ENCODE results near the gene SPINK1.
"Not testable (repeated sequence)": the region's sequence is repeated elsewhere in the genome, so short reads cannot be mapped to it uniquely, and the experiment has no call there.

The SPINK1 gene

GRCh38 chr5:147831465-147831864 is at the start of gene SPINK1:
SPINK1 (minus strand) TSS chr5:147831671; CDS start chr5:147831577, 94 bp downstream.
- no peak for FAIRE-seq
- no peak for TF ChIP-seq POLR2A (IDR thresholded peaks at IDR 0.05; ENCODE audit: low read depth, low read length)
- no peak for DNase-seq (ENCODE audit: insufficient read length, low spot score)

- no peak for TF ChIP-seq POLR2A (IDR thresholded peaks at IDR 0.05; ENCODE audit: low read depth, low read length)
- FAIRE-seq: no peak
- no peak for DNase-seq (ENCODE audit: insufficient read length, low spot score)
Observed at GRCh38 chr5:147880487-147880886, 49.0 kb upstream of the SPINK1 start.

GRCh38 chr5:147879784-147880183 is 48.3 kb upstream of the SPINK1 start:
- DNase-seq (ENCODE audit: insufficient read length, low spot score) (no peak), FAIRE-seq (no peak)

GRCh38 chr5:147878066-147878759 is 46.7 kb upstream of the SPINK1 start, which contains the start of gene SCGB3A2:
SCGB3A2 (plus strand) TSS chr5:147878711; CDS start chr5:147878804, 93 bp downstream.
- FAIRE-seq (no peak), DNase-seq (ENCODE audit: insufficient read length, low spot score) (no peak)
- TF ChIP-seq POLR2A (IDR thresholded peaks at IDR 0.05; ENCODE audit: low read depth, low read length): no peak

More at GRCh38 chr5:147879784-147880183, 48.3 kb upstream of the SPINK1 start:
- no peak for TF ChIP-seq POLR2A (IDR thresholded peaks at IDR 0.05; ENCODE audit: low read depth, low read length)

- TF ChIP-seq POLR2A (IDR thresholded peaks at IDR 0.05; ENCODE audit: low read depth, low read length): no peak
- FAIRE-seq (no peak), DNase-seq (ENCODE audit: insufficient read length, low spot score) (no peak)
Observed at GRCh38 chr5:147876626-147877025, 45.2 kb upstream of the SPINK1 start.

- TF ChIP-seq POLR2A (IDR thresholded peaks at IDR 0.05; ENCODE audit: low read depth, low read length): no peak
- FAIRE-seq: no peak
- DNase-seq (ENCODE audit: insufficient read length, low spot score): no peak
Observed at GRCh38 chr5:147876141-147876540, 44.7 kb upstream of the SPINK1 start.

- DNase-seq (ENCODE audit: insufficient read length, low spot score): no peak
- no peak for FAIRE-seq
Observed at GRCh38 chr5:147874910-147875367, 43.5 kb upstream of the SPINK1 start.

GRCh38 chr5:147874118-147874875 is 42.8 kb upstream of the SPINK1 start:
- FAIRE-seq; DNase-seq (ENCODE audit: insufficient read length, low spot score): not testable (repeated sequence)

More at GRCh38 chr5:147874910-147875367, 43.5 kb upstream of the SPINK1 start:
- no peak for TF ChIP-seq POLR2A (IDR thresholded peaks at IDR 0.05; ENCODE audit: low read depth, low read length)

GRCh38 chr5:147872744-147873435 is 41.4 kb upstream of the SPINK1 start:
- FAIRE-seq: not testable (repeated sequence)

GRCh38 chr5:147871980-147872549 is 40.6 kb upstream of the SPINK1 start:
- DNase-seq (ENCODE audit: insufficient read length, low spot score); FAIRE-seq: not testable (repeated sequence)

More at GRCh38 chr5:147872744-147873435, 41.4 kb upstream of the SPINK1 start:
- not testable (repeated sequence) for DNase-seq (ENCODE audit: insufficient read length, low spot score)

GRCh38 chr5:147869892-147870291 is 38.4 kb upstream of the SPINK1 start:
- not testable (repeated sequence) for FAIRE-seq; DNase-seq (ENCODE audit: insufficient read length, low spot score)

- TF ChIP-seq POLR2A (IDR thresholded peaks at IDR 0.05; ENCODE audit: low read depth, low read length): no peak
- DNase-seq (ENCODE audit: insufficient read length, low spot score) (no peak), FAIRE-seq (no peak)
Observed at GRCh38 chr5:147869112-147869511, 37.6 kb upstream of the SPINK1 start.

GRCh38 chr5:147863454-147864158 is 32.1 kb upstream of the SPINK1 start:
- no peak for DNase-seq (ENCODE audit: insufficient read length, low spot score)
- TF ChIP-seq POLR2A (IDR thresholded peaks at IDR 0.05; ENCODE audit: low read depth, low read length): no peak
- no peak for FAIRE-seq

All from H54 (cell line).